CD14-positive monocyte (primary cell): Measurements from ENCODE around the gene ARL3. TPM values are rescaled to one million over a fixed set of nuclear protein-coding genes. Genes with fewer than 3 reads are reported as not detected.

ENCODE experiments used
- DNase-seq, 3 donors: peaks; one replicate each; pipeline ENCODE4 v3.0.0-alpha.2; 2011 to 2022
- H2AFZ ChIP-seq: 2 replicates; pipeline ENCODE4 v1.6.0; 2012; ENCODE audit warnings: mild to moderate bottlenecking, low read depth, low read length, inconsistent platforms; ENCODE audit not compliant: insufficient read depth, poor library complexity, severe bottlenecking
- H3K27ac ChIP-seq, 2 donors: 1 replicate in 1 of 2; 2 replicates in 1 of 2; pipeline ENCODE4 v1.5.1; 2012 to 2013; ENCODE audit warnings: low read length in 2 of 2, control low read depth in 1 of 2, inconsistent platforms in 1 of 2, low read depth in 1 of 2, mild to moderate bottlenecking in 1 of 2
- H3K27me3 ChIP-seq, 2 donors: one replicate each; pipeline versions ENCODE4 v1.6.0 to v1.6.1; 2011 to 2013; ENCODE audit warnings: low read length in 2 of 2; ENCODE audit not compliant: control insufficient read depth in 2 of 2, insufficient read depth in 2 of 2
- H3K36me3 ChIP-seq, 2 donors: replicated peaks in 1 of 2; 1 replicate in 1 of 2; 2 replicates in 1 of 2; pipeline versions ENCODE4 v1.5.1 to v1.6.1; 2012 to 2013; ENCODE audit warnings: low read length in 2 of 2, control low read depth in 1 of 2, inconsistent platforms in 1 of 2, mild to moderate bottlenecking in 1 of 2; ENCODE audit not compliant: insufficient read depth in 2 of 2, control insufficient read depth in 1 of 2
- H3K4me1 ChIP-seq, 2 donors: 1 replicate in 1 of 2; 2 replicates in 1 of 2; pipeline versions ENCODE4 v1.5.1 to v1.6.1; 2012 to 2013; ENCODE audit warnings: low read length in 2 of 2, control low read depth in 1 of 2, inconsistent platforms in 1 of 2, mild to moderate bottlenecking in 1 of 2, moderate library complexity in 1 of 2; ENCODE audit not compliant: insufficient read depth in 2 of 2, control insufficient read depth in 1 of 2
- H3K4me2 ChIP-seq: replicated peaks from 2 replicates; pipeline ENCODE3; 2012; ENCODE audit warnings: low read length, moderate library complexity, mild to moderate bottlenecking; ENCODE audit not compliant: poor library complexity, severe bottlenecking; ENCODE audit errors: extremely low read depth
- H3K4me3 ChIP-seq, 3 experiments: fragments of 200-600 bp in 1 of 3; sonication (generic) in 1 of 3; replicated peaks in 1 of 3; 1 replicate in 2 of 3; 2 replicates in 1 of 3; pipeline ENCODE4 v1.5.1; 2011 to 2013; ENCODE audit warnings: low read length in 3 of 3, mild to moderate bottlenecking in 3 of 3, control low read depth in 2 of 3, low read depth in 2 of 3, inconsistent platforms in 1 of 3, moderate library complexity in 1 of 3
- H3K79me2 ChIP-seq: 2 replicates; pipeline ENCODE4 v1.6.0; 2012; ENCODE audit warnings: mild to moderate bottlenecking, control low read depth, inconsistent platforms, low read length, moderate library complexity; ENCODE audit not compliant: insufficient read depth
- H3K9ac ChIP-seq: 2 replicates; pipeline ENCODE4 v1.6.0; 2017; ENCODE audit warnings: low read length, mild to moderate bottlenecking; ENCODE audit not compliant: insufficient read depth, poor library complexity, severe bottlenecking
- H3K9me3 ChIP-seq, 2 donors: replicated peaks in 1 of 2; 1 replicate in 1 of 2; 2 replicates in 1 of 2; pipeline versions ENCODE4 v1.5.1 to v1.6.1; 2012 to 2013; ENCODE audit warnings: low read length in 2 of 2, control low read depth in 1 of 2; ENCODE audit not compliant: control insufficient read depth in 1 of 2, insufficient read depth in 1 of 2
- H4K20me1 ChIP-seq: 2 replicates; pipeline ENCODE4 v1.6.0; 2012; ENCODE audit warnings: mild to moderate bottlenecking, low read length, control low read depth, moderate library complexity; ENCODE audit not compliant: insufficient read depth
- H3K27ac Mint-ChIP-seq, 7 donors: one replicate each; pipeline ENCODE4 v1.8.0; 2020; ENCODE audit warnings: mild to moderate bottlenecking in 7 of 7, mixed read lengths in 7 of 7, moderate library complexity in 6 of 7, inconsistent platforms in 2 of 7
- H3K27me3 Mint-ChIP-seq, 3 donors: one replicate each; pipeline ENCODE4 v1.8.0; 2021 to 2022; ENCODE audit warnings: low read depth in 3 of 3, mild to moderate bottlenecking in 3 of 3, mixed read lengths in 3 of 3, moderate library complexity in 3 of 3, inconsistent platforms in 1 of 3
- H3K36me3 Mint-ChIP-seq, 2 donors: one replicate each; pipeline ENCODE4 v1.8.0; 2020; ENCODE audit warnings: mixed read lengths in 2 of 2, inconsistent platforms in 1 of 2, mild to moderate bottlenecking in 1 of 2
- H3K4me1 Mint-ChIP-seq: one replicate; pipeline ENCODE4 v1.8.0; 2020; ENCODE audit warnings: mild to moderate bottlenecking, mixed read lengths
- H3K4me3 Mint-ChIP-seq, 2 donors: one replicate each; pipeline ENCODE4 v1.8.0; 2020; ENCODE audit warnings: mild to moderate bottlenecking in 2 of 2, mixed read lengths in 2 of 2, moderate library complexity in 1 of 2
- H3K9me3 Mint-ChIP-seq, 7 donors: one replicate each; pipeline ENCODE4 v1.8.0; 2020 to 2022; ENCODE audit warnings: mixed read lengths in 7 of 7, mild to moderate bottlenecking in 6 of 7, moderate library complexity in 6 of 7, inconsistent platforms in 2 of 7
- WGBS: methylation state at CpG from one replicate; pipeline ENCODE4 v1.1.5; 2013; ENCODE audit warnings: missing lambda C conversion rate; ENCODE audit not compliant: insufficient coverage; 5-methylcytosine and 5-hydroxymethylcytosine counted together
- intact Hi-C, 2 donors: fragments of 100-400 bp; cut with micrococcal nuclease; formaldehyde crosslinking; loops; one replicate each; pipeline versions ENCODE4 v1.15.0 to v1.15.1; 2023
- polyA plus RNA-seq, 3 donors: library from polyadenylated mRNA; depleted of rRNA in 1 of 3; unstranded in 2 of 3; stranded (reverse) in 1 of 3; fragments of 300-500 nt in 2 of 3; fragments of >200 nt in 1 of 3; fragmentation: Illumina TruSeq in 2 of 3; gene quantifications; 1 replicate in 2 of 3; 2 replicates in 1 of 3; pipeline ENCODE4 v1.2.3, GENCODE V29; 2012 to 2021
- TF ChIP-seq, protein P1 (sequence below): fragments of 200-600 bp; IDR thresholded peaks from one replicate; pipeline ENCODE4 v1.8.0; 2022; ENCODE audit warnings: antibody characterized with exemption, mild to moderate bottlenecking

ARL3 gene
- polyA plus RNA-seq, 3 donors, result 2.8 to 6.3 (median 6.0) TPM

- no peak for DNase-seq
- H3K9ac ChIP-seq, result no peak overlapping the region
- H4K20me1 ChIP-seq, result no peaks in the 10 kb centered on the region
- Mint-ChIP-seq H3K27me3 (peaks cover 0 to 3% (median 0%) of the 10 kb centered on the region in 3 donors), H3K36me3 (peaks cover 10 to 21% of the 10 kb centered on the region in 2 donors), H3K27ac (peak overlapping the region; percentile 93 to 100 (median 98)), H3K9me3 (no peaks in the 10 kb centered on the region), H3K4me1 (peaks cover 70% of the 10 kb centered on the region), H3K4me3 (no peak overlapping the region)
- no peaks in the 10 kb centered on the region for H3K9me3 ChIP-seq
- no peak overlapping the region for H2AFZ ChIP-seq
- WGBS, result 93% methylated on average over 9 of the region's 9 CpGs
- peak overlapping the region in 1 of 2 donors; percentile 93 for H3K27ac ChIP-seq
- intact Hi-C loops, result no loop called here
- H3K4me2 ChIP-seq, result peak overlapping the region; percentile 80
- H3K79me2 ChIP-seq, result peaks cover 7% of the 10 kb centered on the region
- H3K4me3 ChIP-seq, result no peak overlapping the region
- H3K36me3 ChIP-seq, result peaks cover 0 to 4% of the 10 kb centered on the region in 2 donors
- peaks cover 68 to 72% of the 10 kb centered on the region in 2 donors for H3K4me1 ChIP-seq
- no peaks in the 10 kb centered on the region for H3K27me3 ChIP-seq
- TF ChIP-seq, protein P1, sequence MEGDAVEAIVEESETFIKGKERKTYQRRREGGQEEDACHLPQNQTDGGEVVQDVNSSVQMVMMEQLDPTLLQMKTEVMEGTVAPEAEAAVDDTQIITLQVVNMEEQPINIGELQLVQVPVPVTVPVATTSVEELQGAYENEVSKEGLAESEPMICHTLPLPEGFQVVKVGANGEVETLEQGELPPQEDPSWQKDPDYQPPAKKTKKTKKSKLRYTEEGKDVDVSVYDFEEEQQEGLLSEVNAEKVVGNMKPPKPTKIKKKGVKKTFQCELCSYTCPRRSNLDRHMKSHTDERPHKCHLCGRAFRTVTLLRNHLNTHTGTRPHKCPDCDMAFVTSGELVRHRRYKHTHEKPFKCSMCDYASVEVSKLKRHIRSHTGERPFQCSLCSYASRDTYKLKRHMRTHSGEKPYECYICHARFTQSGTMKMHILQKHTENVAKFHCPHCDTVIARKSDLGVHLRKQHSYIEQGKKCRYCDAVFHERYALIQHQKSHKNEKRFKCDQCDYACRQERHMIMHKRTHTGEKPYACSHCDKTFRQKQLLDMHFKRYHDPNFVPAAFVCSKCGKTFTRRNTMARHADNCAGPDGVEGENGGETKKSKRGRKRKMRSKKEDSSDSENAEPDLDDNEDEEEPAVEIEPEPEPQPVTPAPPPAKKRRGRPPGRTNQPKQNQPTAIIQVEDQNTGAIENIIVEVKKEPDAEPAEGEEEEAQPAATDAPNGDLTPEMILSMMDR, result peak; percentile 10
Measured at GRCh38 chr10:102677331-102678067, 36.7 kb downstream of the ARL3 start.

DNA sequence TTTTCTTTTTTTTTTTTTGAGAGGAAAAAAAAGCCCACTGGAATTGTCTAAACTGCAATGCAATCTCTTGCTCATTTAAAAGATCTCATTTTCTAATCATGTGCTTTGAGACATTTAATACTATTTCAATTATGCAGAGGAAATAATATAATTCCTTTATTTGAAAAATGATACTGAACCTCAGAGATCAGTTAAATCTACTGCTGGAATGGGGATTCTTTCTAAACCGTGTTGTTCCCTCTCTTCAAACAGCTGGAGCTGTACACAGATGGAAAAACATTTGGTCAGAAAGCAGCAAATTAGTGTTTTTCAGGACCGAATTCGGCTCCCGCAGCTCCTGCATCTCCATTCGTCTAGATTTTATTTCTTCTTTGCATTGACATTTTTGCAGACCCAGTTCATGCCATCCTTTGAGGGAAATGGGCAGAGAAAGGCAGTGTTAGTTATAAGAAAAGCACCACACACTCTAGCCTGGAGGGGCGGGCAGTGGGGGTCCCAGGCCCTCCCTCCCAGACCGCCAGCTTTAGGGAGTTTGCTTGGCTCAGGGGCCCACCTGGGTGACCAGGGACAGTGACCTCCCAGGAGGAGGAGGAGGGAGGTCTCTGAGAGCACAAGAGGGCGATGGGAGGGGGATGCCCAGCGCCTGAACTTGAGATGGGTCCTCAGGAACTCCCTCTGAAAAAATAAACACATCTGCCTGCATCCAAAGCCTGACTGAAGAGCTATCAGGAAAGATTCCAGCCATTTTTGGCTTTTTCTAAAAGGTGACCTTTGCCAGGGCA lies 37.5 kb downstream of the ARL3 start:
- Histone ChIP-seq H3K27ac (peak overlapping the region; percentile 91 to 93), H3K36me3 (no peaks in the 10 kb centered on the region), H2AFZ (no peak overlapping the region), H3K4me2 (peak overlapping the region; percentile 80), H4K20me1 (no peaks in the 10 kb centered on the region), H3K27me3 (no peaks in the 10 kb centered on the region), H3K4me3 (peak overlapping the region in 1 of 3 experiments; percentile 74), H3K9ac (no peak overlapping the region), H3K9me3 (no peaks in the 10 kb centered on the region), H3K4me1 (peaks cover 75 to 79% of the 10 kb centered on the region in 2 donors), H3K79me2 (peaks cover 7% of the 10 kb centered on the region)
- Mint-ChIP-seq H3K4me3 (peak overlapping the region; percentile 37 to 78), H3K27me3 (peaks cover 0 to 3% (median 0%) of the 10 kb centered on the region in 3 donors), H3K4me1 (peaks cover 77% of the 10 kb centered on the region), H3K36me3 (peaks cover 5 to 14% of the 10 kb centered on the region in 2 donors), H3K27ac (peak overlapping the region; percentile 93 to 100 (median 98)), H3K9me3 (no peaks in the 10 kb centered on the region)
- DNase-seq, result no peak
- TF ChIP-seq, protein P1, result no peak
- intact Hi-C loops, result no loop called here
- WGBS, result 60% methylated on average over 2 of the region's 9 CpGs
